Hepatocyte (in vitro differentiated cells): ENCODE measurements around the gene GTPBP1. TPM values are rescaled to one million over a fixed set of nuclear protein-coding genes. Genes with fewer than 3 reads are reported as not detected.

Experiments used
- DNase-seq: peaks from one replicate; pipeline ENCODE4 v3.0.0-alpha.2; 2016; ENCODE audit warnings: low spot score
- H2AFZ ChIP-seq: fragments of 200-600 bp; sonication (generic); 2 replicates; pipeline ENCODE4 v1.6.0; 2016; ENCODE audit warnings: antibody characterized with exemption, mild to moderate bottlenecking
- H3K27ac ChIP-seq: fragments of 200-600 bp; sonication (generic); 2 replicates; pipeline ENCODE4 v1.5.1; 2016; ENCODE audit warnings: mild to moderate bottlenecking
- H3K27me3 ChIP-seq: fragments of 200-600 bp; sonication (generic); 2 replicates; pipeline ENCODE4 v1.6.1; 2016
- H3K36me3 ChIP-seq: fragments of 200-600 bp; sonication (generic); replicated peaks from 2 replicates; pipeline ENCODE4 v1.5.1; 2016; ENCODE audit warnings: low read depth; ENCODE audit not compliant: insufficient read depth
- H3K4me1 ChIP-seq: fragments of 200-600 bp; sonication (generic); 2 replicates; pipeline ENCODE4 v1.5.1; 2016; ENCODE audit warnings: mild to moderate bottlenecking, moderate library complexity; ENCODE audit not compliant: insufficient read depth
- H3K4me2 ChIP-seq: fragments of 200-600 bp; sonication (generic); 2 replicates; pipeline ENCODE4 v1.6.0; 2016
- H3K4me3 ChIP-seq: fragments of 200-600 bp; sonication (generic); 2 replicates; pipeline ENCODE4 v1.5.1; 2016; ENCODE audit warnings: mild to moderate bottlenecking
- H3K79me2 ChIP-seq: fragments of 200-600 bp; sonication (generic); 2 replicates; pipeline ENCODE4 v1.6.0; 2017; ENCODE audit warnings: mild to moderate bottlenecking
- H3K9me2 ChIP-seq: fragments of 200-600 bp; sonication (generic); replicated peaks from 2 replicates; pipeline ENCODE4 v1.6.0; 2017; ENCODE audit warnings: mild to moderate bottlenecking; ENCODE audit not compliant: insufficient read depth
- H3K9me3 ChIP-seq: fragments of 200-600 bp; sonication (generic); 2 replicates; pipeline ENCODE4 v1.5.1; 2016; ENCODE audit warnings: low read depth, mild to moderate bottlenecking
- H4K20me1 ChIP-seq: fragments of 200-600 bp; sonication (generic); 2 replicates; pipeline ENCODE4 v1.6.0; 2016; ENCODE audit warnings: mild to moderate bottlenecking; ENCODE audit not compliant: insufficient read depth, poor library complexity, severe bottlenecking
- CTCF ChIP-seq: fragments of 200-600 bp; sonication (generic); IDR thresholded peaks from 2 replicates; pipeline ENCODE4 v1.5.1; 2016; ENCODE audit warnings: antibody characterized with exemption, mild to moderate bottlenecking; ENCODE audit not compliant: poor library complexity
- EZH2 ChIP-seq: fragments of 200-600 bp; sonication (generic); IDR thresholded peaks from 2 replicates; pipeline ENCODE4 v1.6.1; 2016; ENCODE audit warnings: antibody characterized with exemption, mild to moderate bottlenecking, borderline replicate concordance
- EZH2phosphoT487 ChIP-seq: fragments of 200-600 bp; sonication (generic); IDR thresholded peaks from one replicate; pipeline ENCODE4 v1.6.1; 2018; ENCODE audit warnings: antibody characterized with exemption, mild to moderate bottlenecking, low read depth, moderate library complexity; ENCODE audit not compliant: unreplicated experiment, severe bottlenecking
- WGBS: methylation state at CpG from one replicate; pipeline ENCODE4 v1.1.6; 2016; ENCODE audit warnings: low lambda C conversion rate; ENCODE audit errors: missing lambda C conversion rate; 5-methylcytosine and 5-hydroxymethylcytosine counted together
- polyA plus RNA-seq: library from polyadenylated mRNA; unstranded; fragments of >200 nt; fragmentation: Nextera tagmentation; extraction: Ambion mirVana; gene quantifications from 2 replicates; pipeline ENCODE4 v1.2.1, GENCODE V29; 2016
- total RNA-seq: library from RNA; depleted of rRNA; stranded (reverse); fragments of >200 nt; gene quantifications from 2 replicates; pipeline ENCODE4 v1.2.3, GENCODE V29; 2014

GTPBP1 gene
- total and polyA plus RNA-seq, 2 experiments from 2014 or later, result 28.6 to 36.8 TPM

GRCh38 chr22:38776086-38776485, 70.3 kb downstream of the GTPBP1 start:
- H3K4me1 ChIP-seq, result no peaks in the 10 kb centered on the region
- DNase-seq, result no peak
- no peaks in the 10 kb centered on the region for H3K36me3 ChIP-seq
- H3K27me3 ChIP-seq, result no peaks in the 10 kb centered on the region
- no peak overlapping the region for H2AFZ ChIP-seq
- no peaks in the 10 kb centered on the region for H3K9me3 ChIP-seq
- H3K27ac ChIP-seq, result no peak overlapping the region
- no peak overlapping the region for H3K4me3 ChIP-seq
- no peaks in the 10 kb centered on the region for H3K9me2 ChIP-seq
- no peaks in the 10 kb centered on the region for H4K20me1 ChIP-seq
- no peak for TF ChIP-seq CTCF
- no peak for TF ChIP-seq EZH2phosphoT487
- WGBS, result 88% methylated on average over 2 of the region's 6 CpGs
- no peak overlapping the region for H3K4me2 ChIP-seq
- no peaks in the 10 kb centered on the region for H3K79me2 ChIP-seq

GRCh38 chr22:38777087-38777671, 71.4 kb downstream of the GTPBP1 start:
- no peaks in the 10 kb centered on the region for H3K9me3 ChIP-seq
- H3K79me2 ChIP-seq, result no peaks in the 10 kb centered on the region
- TF ChIP-seq EZH2phosphoT487, result no peak
- no peak for TF ChIP-seq EZH2
- no peak for TF ChIP-seq CTCF
- no peaks in the 10 kb centered on the region for H3K4me1 ChIP-seq
- H3K27ac ChIP-seq, result no peak overlapping the region
- 96% methylated on average over 27 of the region's 27 CpGs for WGBS
- no peak overlapping the region for H3K4me3 ChIP-seq
- H3K36me3 ChIP-seq, result no peaks in the 10 kb centered on the region
- H4K20me1 ChIP-seq, result no peaks in the 10 kb centered on the region
- no peak for DNase-seq
- no peak overlapping the region for H3K4me2 ChIP-seq
- no peaks in the 10 kb centered on the region for H3K9me2 ChIP-seq
- no peaks in the 10 kb centered on the region for H3K27me3 ChIP-seq
- H2AFZ ChIP-seq, result no peak overlapping the region

GRCh38 chr22:38781033-38781432, 75.3 kb downstream of the GTPBP1 start:
- WGBS, result 97% methylated on average over 10 of the region's 13 CpGs
- H3K36me3 ChIP-seq, result no peaks in the 10 kb centered on the region

More at GRCh38 chr22:38781033-38781432, 75.3 kb downstream of the GTPBP1 start:
- Histone ChIP-seq H3K9me2 (no peaks in the 10 kb centered on the region), H3K79me2 (no peaks in the 10 kb centered on the region), H3K9me3 (no peaks in the 10 kb centered on the region), H3K4me3 (no peak overlapping the region), H3K27ac (no peak overlapping the region), H2AFZ (no peak overlapping the region), H4K20me1 (no peaks in the 10 kb centered on the region), H3K4me2 (no peak overlapping the region), H3K4me1 (no peaks in the 10 kb centered on the region), H3K27me3 (no peaks in the 10 kb centered on the region)
- no peak for DNase-seq
- no peak for TF ChIP-seq CTCF
- no peak for TF ChIP-seq EZH2phosphoT487
- TF ChIP-seq EZH2, result no peak
